NCI-H2196 treated with DMSO at 0.1 percent for 48 hours (cell line): ENCODE data around the gene C2orf42.
"Not testable (repeated sequence)": the region's sequence is repeated elsewhere in the genome, so short reads cannot be mapped to it uniquely, and the experiment has no call there.

Experiments
- DNase-seq: peaks from one replicate; lab custom pipeline; 2025; ENCODE audit not compliant: unreplicated experiment; lab: John Stamatoyannopoulos, UW

C2orf42 gene

DNA sequence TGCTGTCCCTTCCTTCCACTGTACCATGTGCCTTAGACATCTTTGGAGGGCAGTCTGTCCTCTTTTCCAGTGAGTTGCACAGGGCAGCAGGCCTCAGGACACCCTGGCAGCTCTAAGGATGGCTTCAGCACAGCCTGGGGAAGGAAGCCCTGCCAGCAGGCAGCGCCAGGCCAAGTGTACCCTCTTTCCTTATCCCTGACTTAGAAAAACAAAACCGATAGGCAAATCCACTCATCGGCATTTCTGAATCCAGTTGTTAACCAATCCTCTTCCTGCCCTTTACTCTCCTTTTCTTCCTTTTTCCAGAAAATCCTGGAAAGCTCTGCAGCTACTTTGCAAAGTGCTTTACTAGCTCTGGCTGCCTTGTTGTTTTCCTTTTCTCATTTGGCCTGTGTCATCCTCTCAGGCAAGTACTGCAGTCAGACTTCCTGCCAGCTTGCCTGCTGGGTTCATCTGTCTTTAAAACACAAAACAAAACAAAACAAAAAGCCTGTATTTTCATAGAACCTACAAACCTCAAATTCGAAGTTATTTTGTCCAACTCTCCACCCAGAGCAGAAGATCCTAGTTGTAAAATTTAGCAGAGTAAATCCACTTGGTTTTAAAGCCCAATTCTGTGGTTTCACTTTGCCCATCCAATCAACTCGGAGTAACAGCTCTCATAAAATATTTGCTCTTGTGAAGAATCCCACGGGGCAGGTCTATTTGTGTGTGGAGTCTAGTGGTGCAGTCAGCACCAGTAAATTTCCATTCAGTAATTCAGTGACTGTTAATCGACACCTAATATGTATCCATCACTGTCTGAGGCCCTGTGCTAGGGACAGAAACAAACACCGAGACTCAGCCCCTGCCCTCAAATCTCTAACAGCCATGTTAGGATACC, 58.3 kb downstream of the C2orf42 start:
- DNase-seq = no peak

DNA sequence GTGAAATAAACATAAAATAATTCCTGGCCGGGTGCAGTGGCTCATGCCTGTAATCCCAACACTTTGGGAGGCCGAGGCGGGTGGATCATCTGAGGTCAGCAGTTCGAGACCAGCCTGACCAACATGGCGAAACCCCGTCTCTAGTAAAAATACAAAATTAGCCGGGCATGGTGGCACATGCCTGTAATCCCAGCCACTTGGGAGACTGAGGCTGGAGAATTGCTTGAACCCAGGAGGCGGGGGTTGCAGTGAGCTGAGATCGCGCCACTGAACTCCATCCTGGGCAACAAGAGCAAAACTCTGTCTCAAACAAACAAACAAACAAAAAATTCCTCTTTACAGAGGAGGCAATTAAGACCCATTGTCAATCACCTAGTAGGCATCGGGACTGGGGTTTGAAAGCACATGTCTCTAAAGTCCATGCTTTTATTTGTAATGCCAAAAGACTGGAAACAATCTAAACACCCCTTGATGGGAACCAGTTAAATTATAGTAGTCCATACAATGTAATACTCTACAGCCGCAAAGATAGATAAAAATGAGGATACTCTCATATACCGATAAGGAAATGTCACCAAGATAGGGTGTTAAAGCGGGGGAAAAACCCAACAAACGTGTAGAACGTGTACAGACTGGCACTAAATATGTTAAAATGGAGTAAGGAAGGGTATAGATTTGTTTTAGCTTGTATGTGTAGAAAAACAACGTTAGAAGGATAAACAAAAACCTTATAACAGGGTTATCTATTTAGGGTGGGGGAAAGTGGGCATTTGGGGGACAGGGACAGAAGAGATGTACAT, 59.3 kb downstream of the C2orf42 start:
- not testable (repeated sequence) for DNase-seq

DNA sequence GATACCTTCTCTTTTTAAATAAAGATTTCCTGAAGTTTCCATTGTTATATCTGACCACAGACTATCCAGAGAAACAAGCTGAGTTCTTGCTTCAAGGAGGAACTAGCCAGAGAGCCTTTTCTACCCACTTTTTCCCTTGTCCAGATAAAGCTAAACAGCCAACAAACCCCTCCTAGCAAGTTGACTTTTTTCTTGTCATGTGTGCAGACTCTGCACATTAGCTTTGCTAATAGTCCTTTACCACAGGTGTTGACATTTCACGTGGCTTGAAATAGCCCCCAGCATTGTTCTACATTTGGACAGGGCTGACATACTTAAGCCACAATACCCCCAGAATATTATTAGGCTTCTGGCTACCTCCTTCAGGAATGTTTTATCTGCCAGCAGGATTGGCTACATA, 62.8 kb downstream of the C2orf42 start:
- DNase-seq = no peak

DNA sequence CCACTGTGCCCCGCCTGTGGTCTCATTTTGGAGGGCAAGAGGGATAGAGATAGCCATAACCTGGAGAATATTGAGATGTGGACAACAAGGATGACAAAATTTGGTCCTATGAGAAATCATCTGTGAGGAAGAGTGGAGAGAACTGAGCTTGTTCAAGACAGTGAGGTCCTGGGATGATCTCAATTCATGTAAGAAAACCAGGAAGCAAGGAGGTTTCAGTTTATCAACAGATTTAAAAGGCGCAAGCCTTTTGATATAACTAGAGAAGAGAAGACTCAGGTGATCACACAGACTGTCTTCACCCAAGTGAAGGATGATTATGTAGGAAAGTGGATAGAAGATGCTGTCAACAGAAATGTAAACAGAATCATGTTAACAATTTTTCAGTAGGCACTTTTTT, 64.4 kb downstream of the C2orf42 start:
- no peak for DNase-seq

DNA sequence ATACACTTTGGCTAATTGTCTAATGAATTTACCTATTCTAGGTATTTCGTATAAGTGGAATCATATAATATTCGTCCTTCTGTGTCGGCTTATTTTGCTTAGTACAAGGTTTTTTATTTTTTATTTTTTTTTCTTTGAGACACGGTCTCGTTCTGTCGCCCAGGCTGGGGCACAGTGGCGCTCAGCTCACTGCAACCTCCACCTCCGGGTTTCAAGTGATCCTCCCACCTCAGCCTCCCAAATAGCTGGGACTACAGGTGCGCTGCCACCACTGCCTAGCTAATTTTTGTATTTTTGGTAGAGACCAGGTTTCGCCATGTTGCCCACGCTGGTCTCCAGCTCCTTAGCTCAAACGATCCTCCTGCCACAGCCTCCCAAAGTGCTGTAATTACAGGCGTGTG, 65.3 kb downstream of the C2orf42 start:
- no peak for DNase-seq

DNA sequence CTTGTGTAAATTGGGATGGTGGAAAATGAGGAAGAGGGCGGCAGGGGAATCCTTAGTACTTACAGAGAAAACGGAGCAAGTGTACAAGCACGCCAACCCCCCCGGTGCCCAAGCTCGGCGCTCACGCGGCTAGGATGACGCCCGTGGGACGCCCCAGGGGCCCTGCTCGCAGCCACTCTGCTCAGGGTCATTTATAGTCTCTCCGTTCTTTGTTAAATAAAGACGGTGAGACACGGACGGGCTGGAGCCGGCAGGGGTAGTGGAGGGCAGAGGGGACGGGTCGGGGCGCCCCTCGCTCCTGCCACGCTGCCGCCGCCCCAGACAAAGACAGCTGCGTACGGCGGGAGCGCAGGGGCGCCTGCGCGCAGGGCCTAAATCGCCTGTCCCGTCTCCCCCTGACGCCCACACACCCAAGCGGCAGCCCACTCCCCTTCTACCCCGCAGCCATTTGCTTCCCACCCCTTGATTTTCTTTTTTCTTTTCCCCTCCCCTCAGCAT, 65.8 kb downstream of the C2orf42 start:
- DNase-seq = no peak

DNA sequence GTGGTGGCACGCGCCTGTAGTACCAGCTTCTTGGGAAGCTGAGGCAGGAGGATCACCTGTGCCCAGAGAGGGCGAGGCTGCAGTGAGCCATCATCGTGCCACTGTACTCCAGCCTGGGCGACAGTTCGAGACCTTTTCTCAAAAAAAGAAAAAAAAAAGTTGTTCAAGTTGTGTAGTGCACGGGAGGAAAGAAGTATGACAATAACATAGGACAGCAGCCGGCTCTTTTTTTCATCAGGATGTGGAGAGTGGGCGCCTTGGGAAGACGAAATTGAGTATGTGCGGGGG, 67.0 kb downstream of the C2orf42 start:
- DNase-seq = no peak

DNA sequence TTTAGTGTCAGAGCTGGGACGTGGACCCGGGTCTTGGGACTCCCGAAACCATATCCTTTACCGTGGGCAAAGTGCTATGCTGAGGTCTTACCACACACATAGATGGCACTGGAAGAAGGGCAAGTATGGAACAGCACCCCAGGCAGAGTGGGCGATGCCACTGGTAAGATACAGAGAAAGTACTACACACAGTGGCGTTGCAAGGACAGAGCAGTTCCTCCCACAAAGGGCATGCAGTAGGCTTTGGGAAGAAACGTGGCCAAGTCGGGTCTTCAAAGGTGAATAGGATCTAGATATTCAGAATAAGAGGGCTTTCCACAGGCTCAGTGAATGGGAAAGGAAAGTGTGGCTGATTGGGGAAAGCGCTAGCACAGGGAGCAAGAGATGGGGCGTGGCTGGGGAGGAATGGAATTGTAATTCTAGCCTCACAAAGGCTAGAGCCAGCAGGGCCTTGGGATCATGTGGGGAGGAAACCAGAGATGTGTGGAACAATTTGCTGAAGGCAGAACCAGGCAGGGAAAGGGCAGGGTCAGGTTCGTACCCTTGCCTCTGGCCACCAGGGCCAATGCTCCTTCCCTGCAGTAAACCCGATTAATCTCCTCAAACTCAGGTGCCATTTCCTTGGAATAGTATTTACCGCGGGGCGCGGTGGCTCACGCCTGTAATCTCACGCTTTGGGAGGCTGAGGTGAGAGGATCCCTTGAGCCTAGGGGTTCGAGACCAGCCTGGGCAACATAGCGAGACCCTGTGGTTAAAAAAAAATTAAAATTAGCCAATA, 67.6 kb downstream of the C2orf42 start:
- no peak for DNase-seq

DNA sequence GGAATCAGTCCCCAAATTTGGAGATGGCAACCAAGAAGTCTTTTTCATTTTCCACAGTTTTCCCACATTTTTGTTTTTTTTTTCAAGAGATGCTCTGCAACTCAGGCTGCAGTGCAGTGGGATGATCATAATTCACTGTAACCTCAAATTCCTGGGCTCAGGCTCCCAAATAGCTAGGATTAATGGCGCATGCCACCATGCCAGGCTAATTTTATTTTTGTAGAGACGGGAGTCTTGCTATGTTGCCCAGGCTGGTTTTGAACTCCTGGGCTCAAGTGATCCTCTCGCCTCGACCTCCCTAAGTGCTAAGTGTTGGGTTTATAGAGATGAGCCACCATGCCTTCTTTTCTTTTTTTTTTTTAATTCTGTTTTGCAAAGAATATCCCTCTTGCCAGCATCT, 68.3 kb downstream of the C2orf42 start:
- no peak for DNase-seq

DNA sequence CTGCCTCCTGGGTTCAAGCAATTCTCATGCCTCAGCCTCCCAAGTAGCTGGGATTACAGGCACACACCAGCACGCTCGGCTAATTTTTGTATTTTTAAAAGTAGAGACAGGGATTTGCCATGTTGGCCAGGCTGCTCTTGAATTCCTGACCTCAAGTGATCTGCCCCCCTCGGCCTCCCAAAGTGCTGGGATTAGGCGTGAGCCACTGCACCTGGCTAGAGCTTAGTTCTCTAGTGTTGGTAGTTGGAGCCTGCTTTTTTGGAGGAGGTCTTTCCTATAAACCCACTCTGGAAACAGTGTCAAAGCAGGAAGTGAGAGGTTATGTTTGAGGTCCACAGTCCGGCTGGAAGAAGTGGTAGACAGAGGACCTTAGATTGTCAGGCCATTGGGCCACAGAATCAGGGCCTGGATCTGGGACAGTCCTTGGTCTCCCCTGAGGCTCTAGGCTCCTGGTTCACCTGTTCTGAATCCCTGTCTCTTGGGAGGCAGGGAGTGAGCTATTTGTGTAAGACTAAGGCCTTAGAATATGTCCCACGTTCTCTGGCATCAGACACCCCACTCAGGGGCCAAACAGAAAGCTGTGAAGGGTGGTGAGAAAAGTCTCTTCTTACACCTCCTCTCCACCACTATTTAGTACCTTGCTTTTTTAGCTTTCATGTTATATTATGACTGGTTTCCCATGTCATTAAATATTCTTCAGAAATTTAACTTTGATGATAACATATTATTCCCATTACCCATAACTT, 69.0 kb downstream of the C2orf42 start:
- DNase-seq = no peak

DNA sequence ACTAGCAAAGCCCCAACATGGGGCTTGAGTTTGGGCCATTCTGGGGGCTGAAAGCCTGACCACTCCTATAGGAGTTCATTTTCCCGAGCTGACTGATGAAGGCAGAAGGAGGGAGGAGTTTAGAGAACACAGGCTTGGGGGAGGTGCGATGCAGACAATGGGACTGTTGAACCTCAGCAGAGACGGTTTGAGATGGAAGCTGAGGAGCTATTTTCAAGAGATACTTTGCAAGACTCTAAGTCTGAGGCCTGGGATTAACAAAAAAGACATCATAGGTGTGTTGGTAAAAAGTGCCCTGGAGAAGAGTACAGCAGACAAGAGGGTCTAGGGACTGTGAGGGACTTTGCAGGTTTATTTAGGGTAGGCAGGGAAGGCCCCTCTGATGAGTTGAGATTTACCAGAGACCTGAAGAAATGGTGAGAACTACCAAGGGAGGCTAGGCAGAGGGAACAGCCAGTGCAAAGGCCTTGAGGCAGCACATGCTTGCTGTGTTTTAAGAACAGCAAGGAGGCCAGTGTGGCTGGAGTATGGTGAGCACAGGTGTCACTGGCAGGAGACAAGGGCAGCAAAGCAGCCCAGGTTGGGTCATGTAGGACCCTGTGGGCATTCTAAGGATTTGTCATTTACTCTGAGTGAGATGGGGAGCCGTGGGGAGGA, 71.9 kb downstream of the C2orf42 start:
- no peak for DNase-seq

DNA sequence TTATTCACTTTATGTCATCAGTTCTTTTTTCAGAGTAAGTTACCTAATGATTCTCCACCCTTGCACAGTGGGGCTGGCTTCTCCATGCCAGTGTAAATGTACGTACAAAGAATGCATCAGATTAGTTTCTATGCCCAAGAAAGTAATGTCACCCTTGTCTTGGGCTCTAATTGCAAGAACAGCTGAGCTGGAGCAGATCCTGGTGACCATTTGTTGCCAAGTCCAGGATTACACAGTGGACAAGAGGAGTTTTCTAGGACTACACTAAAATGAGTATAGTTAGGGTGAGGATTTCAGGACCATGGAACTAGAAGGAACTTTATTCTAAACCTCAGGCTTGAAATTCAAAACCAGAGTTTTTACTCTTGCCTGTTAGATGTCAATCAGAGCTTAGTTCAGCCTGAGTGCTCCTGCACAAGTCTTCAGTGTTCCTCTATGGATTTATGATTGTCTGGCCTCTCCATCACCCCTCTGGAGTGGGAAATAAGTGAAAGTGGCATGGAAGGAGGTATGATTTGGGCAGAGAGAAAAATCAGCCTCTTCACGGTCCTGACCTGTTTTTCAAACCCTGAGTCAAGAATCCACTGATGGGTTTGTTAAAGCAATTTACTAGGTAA, 73.8 kb downstream of the C2orf42 start:
- DNase-seq = no peak

DNA sequence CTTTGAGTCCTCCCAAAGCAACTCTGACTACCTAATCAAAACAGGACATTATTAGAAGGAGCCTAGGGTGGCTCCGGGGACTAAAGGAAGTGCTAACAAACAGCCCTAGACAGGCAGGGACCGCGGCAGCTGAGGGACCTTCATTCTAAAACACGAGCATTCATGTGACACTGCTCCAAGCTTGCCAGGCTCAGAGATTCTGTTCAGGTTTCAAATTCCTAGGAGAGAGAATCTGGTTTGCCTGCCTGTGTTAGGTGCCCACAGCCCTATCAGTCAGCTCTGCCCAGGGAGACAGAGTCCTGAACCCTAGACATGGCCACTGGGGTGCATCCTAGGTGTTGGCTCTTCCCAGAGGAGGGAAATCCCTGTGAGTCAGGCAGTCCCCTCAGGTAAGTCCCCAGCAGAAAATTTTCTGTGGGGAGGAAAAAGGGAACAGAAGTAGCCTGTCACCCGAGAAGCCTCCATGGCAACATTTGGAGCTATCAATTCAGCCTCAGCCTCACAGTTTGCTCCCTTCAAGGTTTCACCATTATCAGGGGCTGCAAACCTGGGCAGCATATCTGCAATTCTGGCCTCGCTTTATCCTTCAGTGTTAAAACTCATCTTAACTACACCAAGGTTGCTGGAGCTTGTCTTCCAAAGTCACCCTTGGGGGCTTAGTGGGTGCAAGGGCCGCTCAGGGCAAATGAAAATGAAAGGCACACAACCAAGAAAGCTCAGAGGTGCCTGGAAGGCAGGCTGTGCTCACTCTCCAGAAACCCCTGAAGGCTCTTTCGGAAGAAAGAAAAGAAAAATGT, 75.0 kb downstream of the C2orf42 start:
- no peak for DNase-seq

DNA sequence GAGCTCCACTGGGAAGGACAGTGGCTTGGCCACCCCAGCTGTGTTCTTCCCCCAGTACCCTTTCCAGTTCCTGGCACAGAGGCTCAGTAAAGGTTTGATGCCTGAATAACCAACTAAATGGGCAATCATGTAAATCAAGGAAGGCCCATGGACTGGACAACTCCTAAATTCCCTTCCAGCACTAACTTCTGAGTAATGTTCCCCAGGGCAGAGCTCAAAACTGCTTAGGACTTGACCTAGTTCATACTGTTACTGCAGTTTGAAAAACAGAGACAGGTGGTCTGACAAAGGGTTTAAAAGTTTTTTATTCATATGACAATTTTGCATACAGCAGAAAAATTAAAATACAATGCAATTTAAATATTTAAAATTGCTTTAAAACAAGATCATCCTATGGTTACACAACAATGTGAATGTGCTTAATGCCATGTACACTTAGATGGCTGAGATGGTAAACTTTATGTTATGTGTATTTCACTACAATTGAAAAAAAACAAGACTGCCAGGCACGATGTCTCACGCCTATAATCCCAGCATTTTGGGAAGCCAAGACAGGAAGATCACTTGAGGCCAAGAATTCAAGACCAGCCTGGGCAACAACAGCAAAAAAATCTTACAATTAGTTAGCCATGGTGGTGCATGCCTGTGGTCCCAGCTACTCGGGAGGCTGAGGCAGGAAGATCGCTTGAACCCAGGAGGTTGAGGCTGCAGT, 77.3 kb downstream of the C2orf42 start:
- no peak for DNase-seq

DNA sequence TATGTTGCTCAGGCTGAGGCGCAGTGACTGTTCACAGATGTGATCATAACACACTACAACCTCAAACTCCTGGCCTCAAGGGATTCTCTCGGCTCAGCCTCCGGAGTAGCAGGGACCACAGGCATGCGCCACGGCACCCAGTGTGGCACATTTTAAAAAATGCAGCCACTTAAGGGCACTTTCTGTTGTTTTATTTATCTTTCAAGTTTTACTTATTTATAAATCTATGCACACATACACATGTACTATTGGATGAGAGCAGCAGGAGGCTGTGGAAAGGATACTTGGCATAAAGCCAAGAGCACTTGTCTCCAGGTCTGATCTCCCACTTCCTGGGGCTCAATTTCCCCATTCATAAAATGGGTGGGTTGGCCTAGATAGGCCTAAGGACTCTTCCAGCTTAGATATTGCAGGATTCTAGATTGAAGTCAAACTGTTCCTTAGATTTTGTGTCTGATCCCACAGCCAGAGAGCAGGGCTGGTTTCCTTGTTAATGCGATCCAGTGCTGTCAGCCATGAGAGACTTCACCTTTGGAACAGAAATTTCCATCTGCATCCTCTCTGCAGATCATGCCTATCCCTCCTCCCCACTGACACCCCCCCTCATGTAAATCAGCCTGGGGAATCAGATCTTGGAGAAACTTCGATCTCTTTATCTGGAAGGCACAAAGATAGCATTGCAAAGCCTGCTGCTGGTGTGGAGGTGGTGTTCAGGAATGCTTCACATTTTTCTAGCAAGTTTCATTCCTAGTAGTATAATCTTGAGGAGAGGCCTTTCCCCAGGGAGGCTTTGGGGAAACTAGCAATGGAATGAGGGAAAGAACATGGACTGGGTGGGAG, 78.8 kb downstream of the C2orf42 start:
- no peak for DNase-seq

DNA sequence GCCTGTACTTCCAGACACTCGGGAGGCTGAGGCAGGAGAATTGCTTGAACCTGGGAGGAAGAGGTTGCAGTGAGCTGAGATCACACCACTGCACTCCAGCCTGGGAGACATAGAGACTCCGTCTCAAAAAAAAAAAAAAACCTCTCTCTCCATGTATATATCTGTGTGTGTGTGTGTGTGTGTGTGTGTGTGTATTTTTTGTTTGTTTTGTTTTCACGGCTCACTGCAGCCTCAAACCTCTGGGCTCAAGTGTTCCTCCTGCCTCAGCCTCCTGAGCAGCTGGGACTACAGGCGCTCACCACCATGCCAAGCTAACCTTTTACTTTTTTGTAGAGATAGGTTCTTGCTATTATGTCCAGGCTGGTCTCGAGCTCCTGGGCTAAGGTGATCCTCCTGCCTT, 80.4 kb downstream of the C2orf42 start:
- DNase-seq = not testable (repeated sequence)

DNA sequence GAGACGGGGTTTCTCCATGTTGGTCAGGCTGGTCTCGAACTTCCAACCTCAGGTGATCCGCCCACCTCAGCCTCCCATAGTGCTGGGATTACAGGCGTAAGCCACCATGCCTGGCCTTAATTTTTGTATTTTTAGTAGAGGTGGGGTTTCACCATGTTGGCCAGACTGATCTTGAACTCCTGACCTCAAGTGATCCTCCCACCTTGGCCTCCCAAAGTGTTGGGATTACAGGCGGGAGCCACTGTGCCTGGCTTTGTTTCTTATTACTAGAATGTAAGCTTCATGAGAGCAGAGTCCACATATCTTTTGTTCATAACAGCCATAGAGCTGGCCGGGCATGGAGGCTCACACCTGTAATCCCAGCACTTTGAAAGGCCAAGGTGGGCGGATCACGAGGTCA, 84.7 kb downstream of the C2orf42 start:
- not testable (repeated sequence) for DNase-seq
